ENCODE results near the gene STAC. TPM values are rescaled to one million over a fixed set of nuclear protein-coding genes. Genes with fewer than 3 reads are reported as not detected.

STAC gene
- total RNA-seq, 1 donor from 2014 or later: 7.1 TPM

- Mint-ChIP-seq H3K9me3 (ENCODE audit: unreplicated experiment) (no peaks in the 10 kb centered on the region), H3K27me3 (ENCODE audit: low read depth, unreplicated experiment) (no peaks in the 10 kb centered on the region), H3K27ac (ENCODE audit: unreplicated experiment) (peak overlapping the region; percentile 88), H3K4me3 (ENCODE audit: unreplicated experiment) (no peak overlapping the region), H3K36me3 (ENCODE audit: low read depth, unreplicated experiment) (no peaks in the 10 kb centered on the region), H3K4me1 (ENCODE audit: low read depth, unreplicated experiment) (peaks cover 11% of the 10 kb centered on the region)
- Histone ChIP-seq H4K20me1 (ENCODE audit: insufficient read depth, low read length) (no peaks in the 10 kb centered on the region), H3K27me3 (ENCODE audit: insufficient read depth, low read length) (no peaks in the 10 kb centered on the region), H2AFZ (ENCODE audit: low read depth, low read length) (no peak overlapping the region), H3K79me2 (ENCODE audit: insufficient read depth, low read length) (no peaks in the 10 kb centered on the region), H3K4me2 (ENCODE audit: low read length) (peak overlapping the region; percentile 71), H3K4me3 (ENCODE audit: insufficient read depth, low read depth, low read length) (no peak overlapping the region), H3K9ac (ENCODE audit: low read length) (peak overlapping the region; percentile 71), H3K9me3 (ENCODE audit: insufficient read depth, low read depth, low read length) (no peaks in the 10 kb centered on the region), H3K4me1 (ENCODE audit: insufficient read depth, low read length) (peaks cover 8% of the 10 kb centered on the region), H3K27ac (ENCODE audit: low read depth, low read length) (peak overlapping the region; percentile 86), H3K36me3 (ENCODE audit: insufficient read depth, low read length) (peaks cover 3% of the 10 kb centered on the region)
- peak; percentile 67 for FAIRE-seq
- TF ChIP-seq CTCF (IDR thresholded peaks at IDR 0.05; ENCODE audit: insufficient read depth, low read depth, low read length) (no peak), EZH2 (IDR thresholded peaks at IDR 0.05; ENCODE audit: insufficient read depth, low read length) (no peak)
- peak; percentile 78 for DNase-seq (ENCODE audit: low read depth)
These were observed 145.0 kb downstream of the STAC start for GRCh38 chr3:36525115-36525801.

- Histone ChIP-seq H3K4me2 (ENCODE audit: low read length) (no peak overlapping the region), H3K9ac (ENCODE audit: low read length) (no peak overlapping the region), H3K36me3 (ENCODE audit: insufficient read depth, low read length) (no peaks in the 10 kb centered on the region), H3K79me2 (ENCODE audit: insufficient read depth, low read length) (no peaks in the 10 kb centered on the region), H2AFZ (ENCODE audit: low read depth, low read length) (no peak overlapping the region), H3K27ac (ENCODE audit: low read depth, low read length) (no peak overlapping the region), H3K27me3 (ENCODE audit: insufficient read depth, low read length) (no peaks in the 10 kb centered on the region), H4K20me1 (ENCODE audit: insufficient read depth, low read length) (no peaks in the 10 kb centered on the region), H3K4me3 (ENCODE audit: insufficient read depth, low read depth, low read length) (no peak overlapping the region), H3K9me3 (ENCODE audit: insufficient read depth, low read depth, low read length) (no peaks in the 10 kb centered on the region), H3K4me1 (ENCODE audit: insufficient read depth, low read length) (no peaks in the 10 kb centered on the region)
- TF ChIP-seq EZH2 (IDR thresholded peaks at IDR 0.05; ENCODE audit: insufficient read depth, low read length) (no peak), CTCF (IDR thresholded peaks at IDR 0.05; ENCODE audit: insufficient read depth, low read depth, low read length) (no peak)
- FAIRE-seq: no peak
- H3K27ac Mint-ChIP-seq (ENCODE audit: unreplicated experiment): no peak overlapping the region
- H3K4me1 Mint-ChIP-seq (ENCODE audit: low read depth, unreplicated experiment): peaks cover 5% of the 10 kb centered on the region
- H3K4me3 Mint-ChIP-seq (ENCODE audit: unreplicated experiment): no peak overlapping the region
- no peaks in the 10 kb centered on the region for H3K9me3 Mint-ChIP-seq (ENCODE audit: unreplicated experiment)
- peaks cover 2% of the 10 kb centered on the region for H3K27me3 Mint-ChIP-seq (ENCODE audit: low read depth, unreplicated experiment)
- no peaks in the 10 kb centered on the region for H3K36me3 Mint-ChIP-seq (ENCODE audit: low read depth, unreplicated experiment)
- DNase-seq (ENCODE audit: low read depth): no peak
These were observed 157.9 kb downstream of the STAC start for GRCh38 chr3:36538136-36538749.
